GM12878 (cell line): ENCODE results near the gene MFSD12.

Experiments
- RFX5 ChIP-seq: IDR thresholded peaks from 2 replicates; pipeline ENCODE4 v1.6.1; 2011; ENCODE audit warnings: low read depth, low read length, improper control_type of control experiment
- SPI1 ChIP-seq: IDR thresholded peaks from 2 replicates; pipeline ENCODE4 v1.6.1; 2011; ENCODE audit warnings: low read depth, mild to moderate bottlenecking, low read length, moderate library complexity, borderline replicate concordance; ENCODE audit not compliant: insufficient read depth

- TF ChIP-seq SPI1 (no peak), RFX5 (no peak)
Observed at GRCh38 chr19:3524078-3524842, 33.1 kb downstream of the MFSD12 start.
